ENCODE measurements around the gene CCL3.
"Not testable (repeated sequence)": the region's sequence is repeated elsewhere in the genome, so short reads cannot be mapped to it uniquely, and the experiment has no call there.

The CCL3 gene

DNA sequence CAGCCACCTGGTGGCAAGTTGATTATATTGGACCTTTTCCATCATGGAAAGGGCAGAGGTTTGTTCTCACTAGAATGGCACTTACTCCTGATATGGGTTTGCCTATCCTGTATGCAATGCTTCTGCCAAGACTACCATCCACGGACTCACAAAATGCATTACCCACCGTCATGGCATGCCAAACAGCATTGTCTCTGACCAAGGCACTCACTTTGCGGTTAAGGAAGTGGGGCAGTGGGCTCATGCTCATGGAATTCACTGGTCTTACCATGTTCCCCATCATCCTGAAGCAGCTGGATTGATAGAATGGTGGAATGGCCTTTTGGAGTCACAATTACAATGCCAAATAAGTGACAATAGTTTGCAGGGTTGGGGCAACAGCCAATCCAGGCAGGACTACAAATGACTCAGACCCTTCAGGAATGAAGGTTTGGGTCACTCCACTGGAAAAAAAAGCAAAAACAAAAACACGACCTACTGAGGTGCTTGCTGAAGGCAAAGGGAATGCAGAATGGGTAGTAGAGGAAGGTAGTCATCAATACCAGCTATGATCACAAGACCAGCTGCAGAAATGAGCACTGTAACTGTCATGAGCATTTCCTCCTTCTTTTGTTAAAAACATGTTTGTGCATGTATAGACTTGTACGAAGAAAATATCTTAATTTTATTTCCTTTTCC lies 25.2 kb upstream of the CCL3 start:
- not testable (repeated sequence) for DNase-seq

DNA sequence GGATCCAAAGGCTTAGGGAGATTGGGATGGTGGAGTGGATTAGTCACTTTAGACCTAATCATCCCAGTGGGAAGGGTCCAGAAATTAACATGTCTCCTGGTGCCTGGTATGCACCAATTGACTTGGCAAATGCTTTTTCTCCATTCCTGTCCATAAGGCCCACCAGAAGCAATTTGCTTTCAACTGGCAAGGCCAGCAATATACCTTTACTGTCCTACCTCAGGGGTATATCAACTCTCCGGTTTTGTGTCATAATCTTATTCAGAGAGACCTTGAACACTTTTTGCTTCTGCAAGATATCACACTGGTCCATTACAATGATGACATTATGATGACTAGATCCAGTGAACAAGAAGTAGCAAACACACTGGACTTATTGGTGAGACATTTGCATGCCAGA lies 23.2 kb upstream of the CCL3 start:
- not testable (repeated sequence) for DNase-seq

DNA sequence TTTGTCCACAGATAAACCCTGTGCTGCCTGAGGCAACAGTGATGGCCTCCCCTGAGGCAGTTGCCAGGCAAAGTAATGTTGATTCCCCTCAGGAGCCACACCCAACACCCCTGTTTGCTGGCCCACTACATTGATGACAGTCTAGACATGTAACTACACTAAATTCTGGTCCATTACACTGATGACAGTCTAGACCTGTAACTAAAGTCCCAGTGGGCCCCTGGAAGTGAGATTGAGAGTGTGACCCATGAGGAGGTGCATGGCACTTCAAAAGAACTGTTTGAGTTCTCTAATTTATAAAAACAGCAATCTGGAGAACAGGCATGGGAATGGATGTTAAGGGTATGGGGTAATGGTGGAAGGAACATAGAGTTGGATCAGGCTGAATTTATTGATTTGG lies 22.6 kb upstream of the CCL3 start:
- no peak for DNase-seq

DNA sequence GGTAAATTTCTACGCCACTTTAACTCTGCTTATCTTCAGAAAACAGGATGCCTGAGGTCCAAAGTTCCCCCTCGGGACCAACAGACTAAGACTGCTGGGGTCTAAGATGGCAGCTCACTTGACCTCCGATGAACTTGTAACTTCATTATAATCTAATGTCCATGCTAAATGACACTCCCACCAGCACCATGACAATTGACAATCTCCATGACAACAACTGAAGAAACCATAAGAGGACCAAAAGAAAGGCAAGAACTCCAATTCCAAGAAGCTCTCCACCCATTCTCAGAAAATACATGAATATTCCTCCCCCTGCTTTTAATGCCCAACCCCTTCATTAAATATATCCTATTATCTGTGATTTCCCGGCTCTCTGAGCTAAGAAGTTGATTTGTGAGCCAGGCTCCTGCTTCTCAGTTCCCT lies 21.1 kb upstream of the CCL3 start:
- no peak for DNase-seq

DNA sequence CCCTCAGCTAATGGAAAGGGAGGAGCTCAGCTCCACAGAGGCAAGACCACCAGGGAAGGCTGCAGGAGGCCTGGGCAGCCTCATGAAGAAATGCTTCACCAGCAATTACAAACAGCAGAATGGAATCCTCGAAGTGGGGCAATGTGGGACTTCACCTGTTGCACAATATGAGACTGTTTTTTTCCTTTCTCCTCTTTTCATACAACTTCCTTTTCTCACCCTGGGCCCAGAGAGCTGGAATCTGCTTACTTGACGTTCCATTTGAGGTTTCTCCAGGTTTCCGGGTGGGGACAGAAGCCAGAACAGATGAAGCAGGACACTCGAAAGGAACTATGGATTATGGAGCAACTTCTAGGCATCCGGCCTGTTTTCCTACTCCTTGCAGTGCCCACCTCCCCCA lies 18.3 kb upstream of the CCL3 start:
- not testable (repeated sequence) for DNase-seq

DNA sequence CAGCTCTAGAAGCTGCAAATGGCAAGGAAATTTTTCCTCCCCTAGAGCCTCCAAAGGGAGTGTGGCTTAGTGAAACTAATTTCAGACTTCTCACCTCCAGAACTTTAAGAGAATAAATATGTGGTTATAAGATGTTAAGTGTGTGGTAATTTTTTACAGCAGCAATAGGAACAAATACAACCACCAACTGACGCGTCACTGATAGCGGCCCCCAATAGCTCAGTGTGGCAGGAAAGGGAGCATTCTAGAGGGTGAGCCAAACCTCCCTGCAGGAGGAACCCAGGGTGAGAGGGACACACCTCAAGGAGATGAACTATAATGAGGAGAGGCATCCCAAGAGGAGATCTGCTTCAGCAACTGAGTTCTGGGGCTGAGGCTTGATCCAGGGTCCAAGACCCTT lies 17.7 kb upstream of the CCL3 start:
- no peak for DNase-seq

DNA sequence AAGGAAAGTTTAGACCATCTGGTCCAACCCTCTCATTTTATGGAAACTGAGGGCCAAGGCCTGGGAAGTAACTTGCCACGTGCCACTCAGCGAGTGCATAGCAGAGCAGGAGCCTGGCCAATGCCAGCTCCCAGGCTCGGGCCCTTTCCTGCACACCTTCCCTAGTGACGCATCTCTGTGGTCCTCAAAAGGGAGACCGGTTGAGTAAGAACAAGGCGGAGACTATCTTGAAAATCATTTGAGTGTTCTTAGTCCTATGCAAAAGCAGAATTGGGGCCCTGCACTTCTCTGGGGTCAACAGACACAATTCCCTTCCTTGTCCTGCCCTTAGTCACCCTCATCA lies 16.5 kb upstream of the CCL3 start:
- no peak for DNase-seq

DNA sequence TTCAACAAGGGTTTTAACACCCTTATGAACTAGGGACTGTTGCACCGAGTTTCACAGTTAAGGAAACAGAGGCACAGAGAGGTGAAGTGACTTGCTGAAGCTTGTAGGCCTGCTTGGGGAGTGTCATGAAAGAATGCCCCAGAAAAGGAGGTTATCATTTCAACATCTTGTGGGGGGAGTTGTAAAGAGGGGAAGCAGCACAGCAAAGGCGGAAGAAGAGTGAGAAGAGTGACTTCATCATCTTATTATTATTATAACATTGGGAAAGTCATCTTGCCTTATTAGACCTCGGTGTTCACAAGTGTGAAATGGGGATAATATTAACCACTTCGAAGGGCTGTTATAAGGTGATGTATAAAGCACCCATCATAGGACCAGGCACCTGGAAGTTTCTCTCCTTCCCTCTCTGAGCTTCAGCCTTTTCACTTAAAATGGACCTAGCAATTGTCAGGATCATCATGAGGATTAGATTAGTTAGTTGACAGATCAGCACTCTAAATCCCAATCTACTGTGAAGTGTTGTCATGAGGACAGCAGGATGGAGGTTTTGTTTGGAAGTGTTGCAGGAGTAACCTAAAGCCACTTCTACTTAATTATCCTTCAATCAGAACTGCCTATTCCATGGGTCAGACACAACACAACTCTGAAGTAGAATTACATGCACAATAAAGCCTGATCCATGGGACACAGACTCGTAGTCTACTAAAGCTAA lies 16.0 kb upstream of the CCL3 start:
- no peak for DNase-seq

DNA sequence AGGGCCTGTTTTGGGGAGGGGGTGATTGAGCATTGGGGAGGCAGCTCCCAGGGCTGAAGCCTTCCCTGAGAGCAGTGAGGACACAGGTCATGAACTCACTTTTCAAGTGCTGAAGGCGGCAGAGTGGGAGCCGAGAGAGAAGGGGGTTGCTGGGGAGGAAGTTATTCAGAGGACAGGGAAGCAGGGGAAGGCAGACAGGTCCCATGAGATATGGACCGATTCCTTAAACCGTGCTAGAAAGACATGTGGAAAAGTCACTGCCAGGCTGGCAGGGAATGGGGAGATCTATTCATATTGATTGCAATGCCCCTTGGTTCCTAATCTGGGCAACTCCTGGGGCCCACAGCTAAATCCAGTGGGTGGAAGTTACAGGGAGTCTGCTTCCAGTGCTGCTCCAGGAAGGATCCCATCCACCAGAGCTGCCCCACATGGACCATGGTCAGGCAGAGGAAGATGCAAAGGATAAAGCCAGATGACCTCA lies 14.8 kb upstream of the CCL3 start:
- DNase-seq: no peak

DNA sequence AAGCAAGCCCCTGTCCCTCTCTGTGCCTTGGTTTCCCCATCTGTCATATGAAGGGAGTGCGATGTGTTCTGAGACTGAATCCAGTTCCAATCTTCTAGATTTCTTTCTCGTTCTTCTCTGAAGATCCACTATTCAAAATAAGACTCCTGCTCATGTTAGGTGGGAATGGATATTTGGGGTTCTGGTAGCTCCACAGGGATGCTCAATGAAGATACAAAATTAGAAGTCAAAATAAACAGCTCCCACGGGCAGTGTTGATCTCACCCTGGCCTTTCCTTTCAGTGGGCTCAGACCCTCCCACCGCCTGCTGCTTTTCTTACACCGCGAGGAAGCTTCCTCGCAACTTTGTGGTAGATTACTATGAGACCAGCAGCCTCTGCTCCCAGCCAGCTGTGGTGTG lies 14.3 kb upstream of the CCL3 start:
- not testable (repeated sequence) for DNase-seq

DNA sequence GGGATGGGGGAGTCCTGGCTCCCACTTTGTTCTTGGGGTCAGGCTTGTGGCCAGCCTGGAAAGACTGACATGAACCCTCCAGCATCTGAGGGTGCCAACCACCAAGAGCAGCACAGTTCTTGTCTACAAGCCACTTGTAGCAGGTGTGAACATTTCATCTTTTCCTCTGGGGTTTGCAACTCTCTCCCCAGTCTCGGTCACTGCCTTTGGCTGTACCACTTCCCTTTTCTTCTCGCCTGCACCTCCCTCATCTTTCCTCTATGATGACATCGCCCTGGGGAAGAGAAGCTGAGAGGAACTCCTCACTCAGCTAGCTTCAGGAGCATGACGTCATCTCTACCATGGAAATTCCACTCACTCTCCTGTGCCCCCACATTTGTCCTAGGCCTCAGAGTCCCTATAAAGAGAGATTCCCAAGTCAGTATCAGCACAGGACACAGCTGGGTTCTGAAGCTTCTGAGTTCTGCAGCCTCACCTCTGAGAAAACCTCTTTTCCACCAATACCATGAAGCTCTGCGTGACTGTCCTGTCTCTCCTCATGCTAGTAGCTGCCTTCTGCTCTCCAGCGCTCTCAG lies 13.5 kb upstream of the CCL3 start, which contains the start of gene CCL4:
Gene CCL4, plus strand, starts transcription at position 427 of the 575 bp plus-strand sequence. Its CDS starts 79 bp downstream, at position 506.
- not testable (repeated sequence) for DNase-seq

DNA sequence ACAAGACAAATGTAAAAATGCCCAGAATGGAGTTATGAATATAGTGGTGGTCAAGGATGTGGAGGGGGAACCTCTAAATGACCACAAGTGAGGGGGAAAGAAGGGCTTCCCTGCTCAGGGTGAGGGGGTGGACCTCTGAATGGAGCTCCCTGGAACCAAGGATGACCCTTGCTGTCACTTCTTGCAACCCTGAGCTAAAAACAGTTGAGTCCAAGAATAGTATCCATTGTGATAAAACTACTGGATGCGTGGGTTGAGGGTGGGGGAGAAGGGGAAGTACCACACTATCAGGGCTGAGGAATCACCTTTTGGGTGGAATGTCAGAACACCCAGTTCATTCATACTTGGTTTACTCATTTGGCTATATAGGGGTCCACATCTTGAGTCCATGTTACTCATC lies 9.1 kb upstream of the CCL3 start:
- DNase-seq: not testable (repeated sequence)

DNA sequence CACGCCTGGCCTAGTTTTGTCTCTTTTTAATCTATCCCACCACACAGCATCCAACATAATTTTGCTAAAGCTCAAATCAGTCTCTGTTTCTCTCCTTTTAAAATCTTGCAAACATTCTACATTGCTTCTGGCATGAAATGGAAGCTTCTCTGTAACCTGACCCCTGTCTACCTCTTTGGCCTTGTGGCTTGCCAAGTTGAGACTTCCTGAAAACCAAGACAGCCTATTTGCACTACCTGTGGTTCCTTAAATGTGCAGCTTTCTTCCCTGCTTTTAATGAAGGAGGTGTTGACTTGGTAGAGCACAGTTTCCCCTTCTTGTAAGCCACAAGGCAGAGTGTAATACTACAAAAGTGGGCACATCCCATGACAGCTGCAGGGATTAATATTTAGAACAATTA lies 6.0 kb upstream of the CCL3 start:
- DNase-seq: no peak

DNA sequence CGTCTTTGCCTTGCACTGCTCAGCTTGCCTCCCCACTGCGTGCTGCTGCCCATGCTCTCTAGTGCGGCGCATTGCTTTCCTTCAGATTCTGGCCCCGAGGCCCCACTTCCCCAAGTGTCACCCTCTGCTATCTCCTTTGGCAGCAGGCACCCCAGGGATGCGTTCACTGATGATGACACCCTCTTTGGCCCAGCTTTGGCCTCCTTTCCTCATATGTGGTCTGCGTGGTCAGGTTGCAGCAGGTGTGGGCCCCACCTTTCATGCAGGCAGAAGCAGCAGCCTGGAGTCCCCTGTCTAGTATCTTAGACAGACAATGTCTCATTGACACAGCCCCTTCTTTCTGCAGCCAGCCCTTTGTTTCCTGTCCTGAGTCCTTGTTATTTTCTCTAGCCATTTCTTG lies 4.8 kb upstream of the CCL3 start:
- DNase-seq: no peak

DNA sequence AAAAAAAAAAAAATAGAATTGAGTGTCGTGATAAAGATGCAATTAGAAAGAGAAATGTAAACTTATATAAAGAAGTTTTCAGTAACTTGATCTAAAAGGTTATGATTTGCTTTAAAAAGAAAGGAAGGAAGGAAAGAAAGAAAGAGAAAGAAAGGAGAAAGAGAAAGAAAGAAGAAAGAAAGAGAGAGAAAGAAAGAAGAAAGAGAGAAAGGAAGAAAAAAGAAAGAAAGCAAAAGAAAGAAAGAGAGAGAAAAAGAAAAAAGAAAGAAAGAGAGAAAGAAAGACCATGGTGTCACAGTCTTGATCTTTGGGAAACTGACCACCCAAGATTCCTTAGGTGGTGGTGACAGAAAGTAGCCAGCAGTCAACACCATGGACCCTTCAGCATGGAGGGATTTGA lies 4.3 kb upstream of the CCL3 start:
- no peak for DNase-seq

DNA sequence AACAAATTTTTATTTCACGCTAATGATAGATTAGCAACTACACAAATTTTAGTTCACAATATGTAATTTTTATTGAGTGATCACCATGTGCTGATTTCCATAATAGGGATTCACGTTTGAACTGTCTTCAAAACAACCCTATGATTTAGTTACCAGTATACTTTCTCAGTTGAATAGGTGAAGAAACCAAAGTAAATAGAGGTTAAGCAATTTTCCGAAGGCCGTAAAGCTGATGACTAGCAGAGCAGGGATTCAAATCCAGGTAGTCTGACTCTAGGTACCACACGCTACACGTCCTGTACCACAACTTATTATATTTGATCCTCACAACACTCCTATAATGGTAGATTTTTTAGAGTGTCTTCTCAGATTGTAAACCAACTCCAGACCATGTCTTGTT lies 2.8 kb upstream of the CCL3 start:
- not testable (repeated sequence) for DNase-seq

DNA sequence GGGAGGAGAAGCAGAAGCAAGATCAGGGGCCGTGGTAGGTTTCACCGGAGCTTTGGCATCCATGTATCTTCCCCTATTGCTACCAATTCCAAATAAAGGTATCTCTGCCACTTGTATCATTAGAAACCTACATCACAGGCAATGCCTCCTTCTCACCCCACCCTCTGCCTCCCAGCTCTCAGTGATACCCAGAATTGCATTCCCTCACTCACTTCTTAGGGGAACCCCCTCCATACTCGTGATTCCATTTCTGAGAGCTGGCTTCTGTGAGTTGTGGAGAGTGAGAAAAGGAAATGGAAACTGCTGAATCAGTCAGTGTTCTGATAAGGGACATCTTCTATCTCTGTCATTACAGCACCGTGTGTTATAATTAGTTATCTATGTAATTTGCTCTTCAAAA lies 2.3 kb upstream of the CCL3 start:
- DNase-seq: no peak

DNA sequence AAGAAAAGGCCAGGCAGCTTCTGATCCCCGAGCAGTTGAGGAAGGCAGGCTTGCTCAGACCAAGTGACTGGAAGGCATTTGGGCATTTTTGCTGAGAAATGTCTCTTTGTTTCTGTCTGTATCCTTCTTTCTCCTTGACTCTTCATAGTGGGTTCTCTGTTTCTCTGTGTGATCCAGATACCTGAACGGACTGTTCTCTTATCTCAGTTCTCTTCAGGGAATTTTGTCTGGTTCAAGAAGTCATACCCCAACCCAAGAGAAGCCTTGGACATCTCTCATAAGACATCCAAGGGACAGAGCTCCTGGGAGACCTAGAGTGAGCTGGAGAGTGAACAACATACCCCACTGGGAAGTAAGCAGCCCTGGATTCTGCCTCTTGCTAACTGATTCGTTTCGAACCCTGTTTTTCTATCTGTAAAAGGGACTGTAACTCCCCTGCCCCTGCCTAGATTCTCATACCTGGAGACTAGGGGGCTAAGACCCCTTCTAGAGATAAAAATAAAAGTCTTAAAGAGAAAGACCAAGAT lies 541 bp downstream of the CCL3 start:
- DNase-seq: no peak

DNA sequence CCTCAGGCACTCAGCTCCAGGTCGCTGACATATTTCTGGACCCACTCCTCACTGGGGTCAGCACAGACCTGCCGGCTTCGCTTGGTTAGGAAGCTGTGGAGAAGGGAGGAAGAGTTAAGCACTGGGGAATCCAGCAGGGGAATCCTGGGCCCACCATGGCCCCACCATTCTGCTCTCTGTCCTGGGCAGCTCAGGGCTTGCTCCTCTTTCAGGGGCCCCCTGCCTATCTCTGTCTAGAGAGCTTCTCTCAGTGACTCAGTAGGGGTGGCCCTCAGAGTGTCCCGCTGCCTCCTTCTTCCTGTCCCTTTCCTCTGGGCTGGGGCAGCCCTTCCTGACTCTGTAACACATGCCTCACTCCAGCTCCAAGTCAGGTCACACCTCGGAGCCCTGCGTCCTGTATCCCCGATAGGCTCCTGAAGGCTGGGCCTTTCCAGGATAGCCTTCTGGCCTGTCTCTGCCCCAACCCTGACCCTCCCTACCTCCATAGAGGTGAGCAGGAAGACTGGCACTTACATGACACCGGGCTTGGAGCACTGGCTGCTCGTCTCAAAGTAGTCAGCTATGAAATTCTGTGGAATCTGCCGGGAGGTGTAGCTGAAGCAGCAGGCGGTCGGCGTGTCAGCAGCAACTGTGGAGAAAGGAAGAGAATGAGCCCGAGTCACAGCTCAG lies 1.1 kb downstream of the CCL3 start:
- DNase-seq: no peak

DNA sequence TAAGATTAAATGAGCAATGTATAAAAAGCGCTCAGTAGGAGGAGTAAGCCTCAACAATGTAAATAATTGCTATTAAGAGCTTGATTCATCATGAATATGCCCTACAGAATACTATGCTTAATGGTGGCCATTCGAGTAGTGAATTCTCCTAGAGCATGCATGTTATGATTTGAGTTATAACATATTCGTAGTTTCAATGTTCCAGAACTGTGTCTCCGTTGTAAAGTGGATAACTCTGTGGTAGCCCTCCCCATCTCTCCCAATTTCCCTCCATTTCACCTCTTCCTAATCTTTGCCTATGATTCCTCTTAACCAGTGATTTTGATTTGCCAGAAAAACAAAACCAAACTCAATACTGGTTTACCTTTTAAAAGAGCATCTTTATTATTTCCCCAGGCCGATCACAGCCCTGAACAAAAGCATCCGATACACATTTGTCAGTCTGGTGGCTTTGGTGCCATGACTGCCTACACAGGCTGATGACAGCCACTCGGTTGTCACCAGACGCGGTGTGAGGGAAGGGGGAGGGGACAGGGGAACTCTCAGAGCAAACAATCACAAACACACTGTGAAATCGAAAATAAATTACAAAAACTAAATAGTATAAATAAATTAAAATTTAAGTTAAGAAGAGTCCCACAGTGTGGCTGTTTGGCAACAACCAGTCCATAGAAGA lies 1.9 kb downstream of the CCL3 start:
- DNase-seq: not testable (repeated sequence)

DNA sequence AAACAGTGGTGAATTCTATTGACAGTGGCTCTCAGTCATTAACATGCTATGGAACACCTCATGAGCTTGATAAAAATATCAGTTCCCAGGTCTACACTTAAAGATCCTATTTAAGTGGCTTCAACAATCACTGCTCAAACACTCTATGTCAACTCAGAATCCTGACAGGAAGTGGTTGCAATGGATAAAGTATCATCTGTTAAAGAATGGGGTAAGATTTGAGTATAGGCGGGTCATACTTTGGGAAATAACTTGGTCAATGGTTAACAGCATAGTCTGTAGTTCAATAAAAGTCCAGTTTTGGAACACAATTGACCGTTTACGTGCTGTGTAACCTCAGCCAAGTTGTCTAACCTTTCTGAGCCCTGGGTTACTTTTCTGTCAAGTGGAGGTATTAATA lies 2.5 kb downstream of the CCL3 start:
- not testable (repeated sequence) for DNase-seq

DNA sequence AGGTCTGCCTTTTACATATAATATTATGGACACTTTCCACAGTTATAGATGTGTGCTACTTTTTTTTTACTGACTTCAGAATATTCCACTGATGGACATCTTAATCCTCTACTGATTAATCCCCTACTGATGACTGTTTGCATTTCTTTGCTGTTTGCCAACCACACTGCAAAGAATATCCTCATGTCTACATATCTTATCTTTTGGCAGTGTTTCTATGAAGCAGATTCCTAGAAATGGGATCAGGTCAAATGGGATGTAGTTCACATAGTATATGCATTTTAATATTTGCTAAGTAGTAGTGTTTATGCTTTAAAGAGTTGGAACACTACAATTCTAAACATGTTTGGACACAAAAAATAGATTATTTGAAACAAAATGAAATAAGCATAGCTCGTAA lies 3.2 kb downstream of the CCL3 start:
- DNase-seq: no peak

DNA sequence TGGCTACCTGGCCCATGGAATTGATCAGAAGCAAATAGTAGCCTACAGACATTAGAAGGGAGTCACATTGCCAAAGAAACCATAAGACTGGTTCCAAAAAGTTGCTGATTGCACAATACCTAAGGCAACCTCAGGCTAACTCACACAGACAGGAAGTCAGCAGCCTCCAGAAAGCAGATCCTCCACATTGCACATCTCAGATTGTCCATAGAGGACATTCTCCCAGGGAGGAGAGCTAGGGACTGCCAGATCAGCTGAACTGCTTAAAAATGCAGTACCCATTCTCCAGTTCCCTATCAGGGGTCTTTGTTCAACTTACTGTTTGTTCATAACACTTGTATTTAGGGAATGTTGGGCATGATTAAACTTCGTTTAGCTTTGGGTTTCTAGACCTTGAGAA lies 4.2 kb downstream of the CCL3 start:
- no peak for DNase-seq
